ENCODE data around the gene ARID1B.

ARID1B gene

DNA sequence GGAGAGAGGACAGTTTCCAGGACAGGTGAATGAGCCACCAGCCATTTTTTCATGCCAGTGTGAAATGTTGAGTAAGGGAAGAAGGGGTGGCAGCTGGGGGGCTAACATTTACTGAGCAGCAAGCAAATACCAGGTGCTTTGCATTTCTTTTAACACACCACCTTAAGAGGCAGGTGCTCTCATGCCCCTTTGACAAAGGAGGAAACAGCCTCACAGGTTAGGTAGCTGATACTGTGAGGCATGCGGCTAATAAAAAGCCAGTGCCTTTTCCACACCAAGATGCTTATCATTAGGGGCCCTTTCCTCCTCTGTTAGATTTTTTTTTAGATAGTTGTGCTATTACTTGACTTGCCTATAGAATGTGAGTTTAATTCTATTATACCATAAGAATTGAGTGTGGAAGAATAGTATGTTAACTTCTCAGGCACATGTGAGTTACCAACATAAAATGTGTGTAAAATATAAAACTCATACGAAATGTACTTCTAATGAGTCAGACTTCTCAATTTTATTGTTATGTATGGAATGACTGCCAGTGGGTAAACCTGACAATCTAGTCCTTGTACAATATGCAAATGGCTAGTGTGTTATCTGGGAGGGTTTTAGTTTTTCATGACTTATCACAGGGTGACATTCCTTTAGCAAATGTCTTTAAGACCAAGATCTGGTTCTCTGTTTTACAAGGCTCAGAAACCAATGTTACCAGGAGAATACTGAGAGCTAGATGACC, 286.2 kb downstream of the ARID1B start:
- no peak for DNase-seq

- DNase-seq, result no peak
Measured at GRCh38 chr6:157063923-157064322, 286.7 kb downstream of the ARID1B start.

DNA sequence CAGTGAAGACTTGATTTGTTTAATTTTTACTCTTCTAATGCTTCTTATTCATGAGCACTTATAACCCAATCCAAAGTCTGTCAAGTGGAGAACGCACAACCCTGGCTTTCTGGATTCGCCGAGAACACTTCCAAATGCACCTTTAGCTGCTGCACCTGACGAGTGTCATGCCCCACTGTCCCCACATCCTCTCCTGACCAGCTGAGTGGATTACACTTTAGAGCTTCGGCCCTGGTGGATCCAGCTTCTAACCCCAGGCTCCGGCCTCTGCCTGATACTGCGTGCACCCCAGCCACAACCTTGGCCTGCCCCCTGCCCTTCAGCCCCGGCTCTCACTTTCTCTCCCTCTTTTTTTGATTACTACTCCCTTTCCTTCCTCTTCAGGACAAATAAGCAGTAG, 287.3 kb downstream of the ARID1B start:
- no peak for DNase-seq

DNA sequence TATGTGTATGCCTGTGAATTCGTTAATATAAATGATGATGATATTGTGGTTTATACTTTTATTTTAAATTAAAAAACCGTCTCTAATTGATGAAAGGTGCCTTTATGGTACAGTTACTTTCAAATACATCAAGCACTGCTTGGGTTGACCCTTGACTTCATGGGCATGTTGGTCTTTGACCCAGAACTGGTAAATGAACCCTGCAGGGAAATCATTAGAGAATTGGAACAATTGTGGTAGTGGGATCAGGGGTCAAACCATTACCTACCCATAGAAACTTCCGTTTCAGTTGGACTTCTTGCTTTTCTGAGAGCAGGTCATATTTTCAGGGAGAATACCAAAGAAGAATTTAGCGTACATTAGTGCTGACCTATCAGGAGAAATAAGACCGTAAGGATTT, 288.2 kb downstream of the ARID1B start:
- no peak for DNase-seq

DNA sequence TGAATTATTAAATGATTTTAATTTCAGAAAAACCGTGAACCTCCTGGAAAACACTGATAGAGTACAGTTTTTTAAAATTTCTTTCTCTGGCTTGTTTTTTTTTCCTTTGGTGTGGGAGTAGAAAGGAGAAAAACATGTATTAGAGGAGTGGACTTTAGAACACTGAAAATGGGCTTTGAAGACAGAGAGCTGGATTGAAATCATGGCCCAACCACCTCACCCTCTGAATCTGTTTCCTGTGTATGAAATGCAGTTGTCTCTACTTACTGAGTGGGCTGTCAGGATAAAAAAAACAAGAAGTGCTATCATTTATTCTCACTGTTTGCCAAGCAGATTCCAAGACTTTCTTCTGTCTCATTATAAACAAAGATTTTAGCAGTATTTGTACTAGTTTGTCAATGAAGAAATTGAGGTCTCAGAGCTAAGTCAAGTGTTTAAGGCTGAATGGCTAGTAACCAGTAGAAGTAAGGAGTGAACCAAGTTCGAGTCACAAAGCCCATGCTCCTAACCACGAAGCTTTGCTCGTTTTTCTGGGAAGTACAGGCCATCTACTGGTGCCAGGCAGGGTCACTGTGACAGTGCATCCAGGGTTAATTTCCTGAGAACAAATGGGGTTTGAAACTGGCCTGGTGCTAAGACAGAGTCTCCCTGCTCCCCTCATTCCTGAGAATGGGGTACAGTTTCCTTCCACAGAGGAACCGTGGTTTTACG, 289.8 kb downstream of the ARID1B start:
- no peak for DNase-seq

GRCh38 chr6:157067507-157067906, 290.3 kb downstream of the ARID1B start:
- no peak for DNase-seq

DNA sequence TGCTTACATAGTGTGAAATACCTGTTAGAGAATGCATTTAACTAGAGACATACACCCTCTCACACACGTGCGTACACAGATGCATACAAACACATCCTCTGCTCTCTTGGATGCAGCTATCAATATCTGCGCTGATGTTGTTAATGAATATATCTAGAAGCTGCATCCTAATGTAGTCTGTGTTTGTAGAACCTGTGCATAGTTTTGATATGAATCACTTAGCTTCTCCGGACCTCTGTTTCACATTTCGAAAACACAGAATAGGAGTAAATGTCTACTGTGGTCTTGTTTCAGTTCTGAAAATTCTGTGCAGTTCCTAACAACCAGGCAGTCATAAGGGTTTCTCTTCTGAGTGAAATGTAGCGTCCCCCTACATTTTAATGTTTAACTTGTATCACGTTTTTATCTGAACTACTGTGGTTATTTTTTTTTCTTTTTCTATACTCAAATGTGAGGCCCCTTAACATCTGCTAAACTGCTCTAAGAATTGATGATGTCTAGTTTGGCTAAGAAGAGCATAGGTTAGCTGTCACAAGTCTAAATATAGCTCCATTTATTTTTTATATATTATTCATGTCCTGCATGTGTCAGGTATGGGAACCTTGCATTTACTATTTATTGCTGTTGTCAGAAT, 291.6 kb downstream of the ARID1B start:
- DNase-seq, result no peak

GRCh38 chr6:157069585-157069984, 292.4 kb downstream of the ARID1B start:
- no peak for DNase-seq

DNA sequence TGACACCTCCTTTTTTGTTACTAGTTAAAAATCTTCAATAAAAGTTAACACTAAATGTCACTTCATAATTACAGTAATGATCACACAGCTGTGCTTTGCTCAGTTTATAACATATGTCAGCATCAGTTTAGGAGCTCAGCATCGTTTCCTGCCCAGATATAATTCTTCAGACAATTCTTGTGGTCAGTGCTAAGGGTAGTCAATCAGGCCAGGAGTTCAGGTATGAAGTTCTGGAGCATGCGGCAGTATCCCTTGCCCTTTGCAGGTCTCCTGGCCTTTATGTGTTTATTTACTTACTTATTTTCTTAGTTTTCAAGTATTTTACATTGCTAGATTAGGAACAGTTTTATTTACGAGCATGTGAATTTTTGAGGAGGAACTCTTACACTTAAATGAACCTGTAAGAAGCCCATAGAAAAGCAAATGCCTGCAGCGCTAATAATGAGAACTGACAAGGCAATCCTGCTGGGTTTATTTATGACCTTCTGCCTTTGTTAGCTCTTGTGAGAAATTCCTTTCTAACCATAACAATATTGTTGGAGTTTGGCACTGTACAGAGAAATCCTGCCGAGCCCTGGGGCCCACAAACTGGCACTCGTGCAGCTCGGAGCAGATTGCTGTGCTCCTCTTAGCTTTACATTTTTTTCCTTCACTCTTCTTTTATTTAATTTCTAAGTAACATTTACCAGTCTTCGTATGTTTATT, 293.4 kb downstream of the ARID1B start:
- no peak for DNase-seq

GRCh38 chr6:157072128-157072527, 294.9 kb downstream of the ARID1B start:
- no peak for DNase-seq

DNA sequence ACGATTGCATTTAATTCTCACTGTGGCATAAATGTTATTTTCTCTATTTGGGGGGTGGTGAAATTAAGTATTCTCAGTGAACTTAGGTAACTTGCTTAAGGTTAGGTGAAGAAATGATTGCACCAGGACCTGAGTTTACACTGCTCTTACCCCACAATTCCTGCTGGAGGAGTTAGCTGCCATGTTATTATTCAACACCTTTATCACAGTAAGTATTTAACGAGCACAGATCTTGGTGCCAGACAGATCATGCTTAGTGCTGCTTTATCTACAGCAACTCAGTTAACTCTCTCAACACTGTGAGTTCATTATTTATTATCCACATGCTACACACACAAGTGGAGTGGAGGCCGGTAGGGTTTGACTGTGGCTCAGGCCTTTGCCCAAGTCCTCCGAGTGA, 296.4 kb downstream of the ARID1B start:
- DNase-seq, result no peak

DNA sequence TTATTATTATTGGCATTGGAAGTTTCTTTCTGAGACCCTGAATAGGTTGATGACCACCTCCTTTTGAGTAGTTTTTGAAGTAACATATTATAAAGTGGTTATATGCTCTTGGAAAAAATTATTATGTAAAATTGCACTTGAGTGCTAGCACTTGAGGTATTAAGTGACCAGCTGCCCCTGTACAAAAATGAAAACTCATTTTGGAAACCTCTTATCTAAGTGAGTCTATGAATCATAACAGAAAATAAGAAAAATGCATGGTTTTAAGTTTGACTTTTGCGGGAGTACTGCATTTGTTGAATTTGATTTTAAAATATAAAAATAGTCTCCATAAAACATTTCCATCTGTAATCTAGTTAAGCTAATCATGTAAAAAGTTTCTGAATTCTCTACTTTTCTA, 297.8 kb downstream of the ARID1B start:
- DNase-seq, result no peak

DNA sequence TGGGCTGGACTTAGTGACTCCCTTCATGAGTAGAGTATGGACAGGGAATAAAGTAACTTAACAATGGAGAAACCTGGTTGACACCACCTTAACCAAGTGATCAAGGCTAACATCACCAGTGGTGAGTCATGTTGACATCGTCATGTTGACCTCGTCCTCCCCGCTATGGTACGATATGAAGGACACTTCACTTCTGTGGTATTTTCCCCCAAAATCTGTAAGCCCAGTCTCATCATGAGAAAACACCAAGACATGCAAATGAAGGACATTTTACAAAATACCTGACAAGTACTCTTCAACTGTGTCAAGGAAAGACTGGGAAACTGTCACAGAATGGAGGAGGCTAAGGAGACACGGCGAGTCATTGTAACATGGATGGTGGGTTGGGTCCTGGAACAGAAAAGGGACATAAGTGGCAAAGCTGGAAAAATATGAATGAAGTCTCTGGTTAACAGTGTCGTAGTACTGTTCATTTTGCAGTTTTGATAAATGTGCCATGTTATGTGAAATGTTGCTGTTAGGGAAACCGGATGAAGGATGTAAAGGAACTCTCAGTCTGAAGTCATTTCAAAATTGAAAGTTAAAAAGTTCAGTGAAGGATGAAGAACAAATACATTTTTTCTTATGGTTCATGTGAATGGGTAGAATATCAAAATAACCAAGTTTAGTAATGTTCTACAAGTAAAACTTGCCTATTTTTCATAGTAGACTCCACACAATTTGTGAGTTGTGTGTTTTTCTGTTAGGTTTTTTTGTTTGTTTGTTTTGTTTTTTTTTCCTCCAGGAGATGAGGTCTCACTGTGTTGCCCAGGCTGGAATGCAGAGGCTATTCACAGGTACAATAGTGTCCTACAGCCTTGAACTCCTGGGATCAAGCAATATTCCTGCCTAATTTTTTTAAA, 298.6 kb downstream of the ARID1B start:
- DNase-seq, result no peak

GRCh38 chr6:157076451-157076822, 299.3 kb downstream of the ARID1B start:
- no peak for DNase-seq

DNA sequence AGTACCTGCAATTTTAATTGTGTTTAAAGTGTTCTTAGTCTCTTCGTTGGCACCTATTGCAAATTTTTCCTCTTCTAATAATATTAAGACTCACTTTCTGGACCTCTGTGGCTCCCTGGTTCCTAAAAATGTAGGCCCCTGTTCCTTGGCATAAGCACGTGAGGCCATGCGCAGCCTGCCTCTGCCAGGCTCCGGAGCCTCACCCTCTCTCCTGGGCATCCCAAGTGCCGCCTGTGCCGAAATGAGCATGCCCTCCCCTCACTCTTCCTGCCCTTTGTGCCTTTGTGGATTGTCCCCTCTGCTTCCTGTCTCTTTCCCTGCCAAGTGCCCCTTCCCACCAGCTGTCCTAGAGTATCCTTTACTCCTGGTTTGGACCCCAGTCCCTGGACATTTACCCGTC, 300.1 kb downstream of the ARID1B start:
- no peak for DNase-seq

- DNase-seq, result no peak
Measured at GRCh38 chr6:157078326-157078725, 301.1 kb downstream of the ARID1B start.

DNA sequence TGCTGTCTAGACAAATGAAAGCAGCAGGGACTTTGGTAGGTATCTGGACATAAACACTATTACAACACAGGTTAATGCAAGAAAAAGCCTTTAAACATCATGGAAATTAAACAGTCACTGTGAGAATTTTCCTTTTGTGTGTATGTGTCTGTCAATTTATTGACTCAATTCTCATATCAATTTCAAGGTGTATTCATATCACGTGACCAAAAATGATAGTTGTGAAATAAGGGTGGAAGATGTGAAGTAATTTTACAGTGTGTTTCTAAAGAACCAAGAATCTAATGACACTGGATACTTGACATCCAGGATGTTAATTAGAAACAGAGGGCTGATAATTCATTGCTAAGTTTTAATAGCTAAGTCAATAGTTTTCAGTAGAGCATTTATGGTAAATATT, 302.1 kb downstream of the ARID1B start:
- no peak for DNase-seq

DNA sequence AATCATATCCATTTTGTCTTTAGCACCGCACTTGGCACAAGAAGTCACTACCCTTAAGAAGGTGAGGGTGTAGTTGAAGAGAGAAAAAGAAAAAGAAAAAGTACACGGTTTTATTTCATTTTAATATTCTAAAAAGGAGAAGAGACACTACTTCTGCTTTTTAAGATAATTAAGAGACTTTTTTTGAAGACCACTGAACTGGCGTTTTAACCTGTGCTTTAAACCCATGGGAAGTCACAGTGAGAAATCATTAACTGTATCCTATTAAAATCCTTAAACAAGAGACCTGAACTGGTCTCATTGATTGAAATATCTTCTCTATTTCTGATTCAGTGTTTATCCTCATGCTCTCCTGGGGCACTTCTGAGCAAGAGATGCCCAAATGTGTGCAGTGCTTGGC, 302.6 kb downstream of the ARID1B start:
- DNase-seq, result no peak

GRCh38 chr6:157080986-157081391, 303.8 kb downstream of the ARID1B start:
- DNase-seq, result no peak

DNA sequence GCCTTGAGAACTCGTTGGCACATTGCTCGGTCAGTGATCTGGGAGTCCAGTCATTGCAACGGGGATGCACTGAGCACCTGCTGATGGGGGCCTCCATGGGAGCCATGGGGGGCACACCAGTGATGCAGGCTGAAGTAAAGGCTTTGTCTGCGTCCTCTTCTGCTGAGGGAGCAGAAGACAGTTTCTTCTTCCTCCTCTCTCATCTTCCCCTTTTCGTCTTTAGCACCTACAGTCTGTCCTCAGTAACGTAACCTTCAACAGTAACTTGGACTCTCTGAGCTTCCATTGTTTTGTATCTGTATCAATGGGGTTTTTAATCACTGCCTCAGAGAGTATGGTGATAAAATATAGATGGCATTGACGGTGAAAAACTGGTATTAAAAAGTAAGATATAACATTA, 306.2 kb downstream of the ARID1B start:
- DNase-seq, result no peak

GRCh38 chr6:157086632-157087031, 309.5 kb downstream of the ARID1B start:
- no peak for DNase-seq

GRCh38 chr6:157087974-157088373, 310.8 kb downstream of the ARID1B start:
- DNase-seq, result no peak

GRCh38 chr6:157088841-157089240, 311.7 kb downstream of the ARID1B start:
- no peak for DNase-seq

Data from activated CD4-positive, alpha-beta T cell treated with anti-CD3 and anti-CD28 coated beads for 1 hour (primary cell).